Heart right ventricle (tissue), 16 donors: ENCODE data around the gene SORL1. TPM values are rescaled to one million over a fixed set of nuclear protein-coding genes. Genes with fewer than 3 reads are reported as not detected.

Experiments
- ATAC-seq, 8 donors: fragments of 200-7000 bp; cut with Tn5 transposase; one replicate each; pipeline ENCODE4 v1.9.1; 2020; ENCODE audit warnings: mild to moderate bottlenecking in 8 of 8, moderate library complexity in 8 of 8, moderate number of reproducible peaks in 1 of 8
- DNase-seq, 2 donors: peaks; one replicate each; pipeline ENCODE4 v3.0.0-alpha.2; 2020
- H3K27ac ChIP-seq, 10 donors: fragments of 200-600 bp; sonication (generic) in 2 of 10; one replicate each; pipeline versions ENCODE4 v1.5.0 to v1.8.0; 2020 to 2022; ENCODE audit warnings: mild to moderate bottlenecking in 3 of 10
- H3K27me3 ChIP-seq, 7 donors: fragments of 200-600 bp; one replicate each; pipeline ENCODE4 v1.8.0; 2021 to 2022; ENCODE audit warnings: mild to moderate bottlenecking in 2 of 7
- H3K36me3 ChIP-seq, 9 donors: fragments of 200-600 bp; sonication (generic) in 1 of 9; one replicate each; pipeline versions ENCODE4 v1.5.0 to v1.8.0; 2020 to 2022; ENCODE audit warnings: mild to moderate bottlenecking in 2 of 9
- H3K4me1 ChIP-seq, 9 donors: fragments of 200-600 bp; sonication (generic) in 1 of 9; one replicate each; pipeline versions ENCODE4 v1.5.0 to v1.8.0; 2020 to 2022; ENCODE audit warnings: mild to moderate bottlenecking in 4 of 9
- H3K4me3 ChIP-seq, 10 donors: fragments of 200-600 bp; sonication (generic) in 2 of 10; one replicate each; pipeline versions ENCODE4 v1.5.0 to v1.8.0; 2020 to 2022; ENCODE audit warnings: mild to moderate bottlenecking in 7 of 10, moderate library complexity in 2 of 10
- H3K9me3 ChIP-seq, 11 donors: fragments of 200-600 bp in 10 of 11; sonication (generic) in 2 of 11; one replicate each; pipeline versions ENCODE4 v1.5.0 to v1.8.0; 2013 to 2022; ENCODE audit warnings: mild to moderate bottlenecking in 2 of 11, control low read depth in 1 of 11, moderate library complexity in 1 of 11
- CTCF ChIP-seq, 9 donors: fragments of 200-600 bp; sonication (generic) in 2 of 9; IDR thresholded peaks; one replicate each; pipeline versions ENCODE4 v1.5.0 to v1.8.0; 2021 to 2022; ENCODE audit warnings: antibody characterized with exemption in 9 of 9, mild to moderate bottlenecking in 5 of 9, moderate library complexity in 1 of 9
- WGBS, 2 donors: extraction: QIAGEN DNeasy Blood & Tissue Kit; methylation state at CpG; one replicate each; pipeline ENCODE4 v1.1.7; 2013; ENCODE audit warnings: inconsistent platforms in 1 of 2; 5-methylcytosine and 5-hydroxymethylcytosine counted together
- intact Hi-C, 10 donors: fragments of 100-400 bp; cut with DNase I; formaldehyde crosslinking; loops; one replicate each; pipeline versions ENCODE4 v1.11.1 to v1.14.2; 2022
- long read RNA-seq, 3 donors: library from polyadenylated mRNA; unstranded; transcript quantifications; one replicate each; pipeline ENCODE4 v2.0.0, GENCODE V29; 2020 to 2021
- polyA plus RNA-seq, 2 donors: library from polyadenylated mRNA; stranded (reverse); fragments of 200-250 nt; gene quantifications; one replicate each; pipeline ENCODE4 v1.2.3, GENCODE V29; 2013
- total RNA-seq, 10 donors: library from RNA; stranded (reverse); fragmentation: NEBNext Ultra II Directional in 3 of 10; extraction: Animal tissue kit (Norgen Biotek cat#: 25700) in 3 of 10; gene quantifications; one replicate each; pipeline versions ENCODE4 v1.2.1 to v1.2.4, GENCODE V29; 2021 to 2023
- donor health status: Arrhythmogenic right ventricular cardiomyopathy.
- donor health status: ischemic (EF 13 %, LVEDD 7.1; RV severe dilation, severe dysfunction).
- donor health status: healthy with polysubstance abuse.
- donor health status: DM: no; HTN: yes; CAD: no.
- donor health status: DM: no; HTN: no; CAD: no.
- donor health status: ischemic (EF 25% LVEDD 6.9; RV normal size, moderate dysfunction).
- donor health status: ischemic (EF 25% LVEDD 5.7; RV mildly dilated, moderate dysfunction).
- donor health status: healthy.
- donor health status: DM: yes; HTN: yes; CAD: no.
- donor health status: Ischemic cardiomyopathy.
- donor health status: ischemic (EF 35%, LVEDD 5.7; RV mildly dilated, moderate dysfunction).
- donor health status: nonischemic (EF 11% LVEDD 7.7; RV severe dilation, severe dysfunction).
- donor health status: DM: yes; HTN: yes; CAD: no.
- donor health status: PGD.
- donor health status: ischemic (EF 29% LVEDD 5.4; RV normal size, mild dysfunction).
- donor health status: nonischemic (EF 23%, LVEDD 6.1; RV moderate dilation, normal function).

The SORL1 gene, protein sequence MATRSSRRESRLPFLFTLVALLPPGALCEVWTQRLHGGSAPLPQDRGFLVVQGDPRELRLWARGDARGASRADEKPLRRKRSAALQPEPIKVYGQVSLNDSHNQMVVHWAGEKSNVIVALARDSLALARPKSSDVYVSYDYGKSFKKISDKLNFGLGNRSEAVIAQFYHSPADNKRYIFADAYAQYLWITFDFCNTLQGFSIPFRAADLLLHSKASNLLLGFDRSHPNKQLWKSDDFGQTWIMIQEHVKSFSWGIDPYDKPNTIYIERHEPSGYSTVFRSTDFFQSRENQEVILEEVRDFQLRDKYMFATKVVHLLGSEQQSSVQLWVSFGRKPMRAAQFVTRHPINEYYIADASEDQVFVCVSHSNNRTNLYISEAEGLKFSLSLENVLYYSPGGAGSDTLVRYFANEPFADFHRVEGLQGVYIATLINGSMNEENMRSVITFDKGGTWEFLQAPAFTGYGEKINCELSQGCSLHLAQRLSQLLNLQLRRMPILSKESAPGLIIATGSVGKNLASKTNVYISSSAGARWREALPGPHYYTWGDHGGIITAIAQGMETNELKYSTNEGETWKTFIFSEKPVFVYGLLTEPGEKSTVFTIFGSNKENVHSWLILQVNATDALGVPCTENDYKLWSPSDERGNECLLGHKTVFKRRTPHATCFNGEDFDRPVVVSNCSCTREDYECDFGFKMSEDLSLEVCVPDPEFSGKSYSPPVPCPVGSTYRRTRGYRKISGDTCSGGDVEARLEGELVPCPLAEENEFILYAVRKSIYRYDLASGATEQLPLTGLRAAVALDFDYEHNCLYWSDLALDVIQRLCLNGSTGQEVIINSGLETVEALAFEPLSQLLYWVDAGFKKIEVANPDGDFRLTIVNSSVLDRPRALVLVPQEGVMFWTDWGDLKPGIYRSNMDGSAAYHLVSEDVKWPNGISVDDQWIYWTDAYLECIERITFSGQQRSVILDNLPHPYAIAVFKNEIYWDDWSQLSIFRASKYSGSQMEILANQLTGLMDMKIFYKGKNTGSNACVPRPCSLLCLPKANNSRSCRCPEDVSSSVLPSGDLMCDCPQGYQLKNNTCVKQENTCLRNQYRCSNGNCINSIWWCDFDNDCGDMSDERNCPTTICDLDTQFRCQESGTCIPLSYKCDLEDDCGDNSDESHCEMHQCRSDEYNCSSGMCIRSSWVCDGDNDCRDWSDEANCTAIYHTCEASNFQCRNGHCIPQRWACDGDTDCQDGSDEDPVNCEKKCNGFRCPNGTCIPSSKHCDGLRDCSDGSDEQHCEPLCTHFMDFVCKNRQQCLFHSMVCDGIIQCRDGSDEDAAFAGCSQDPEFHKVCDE (N-terminal part only)
- total RNA-seq, result 10 to 100 TPM in 3 of 10 donors, 1 to 10 TPM in 7; 4.7 to 15.1 (median 9.0) TPM
- polyA plus RNA-seq, result under 1 TPM; 0.26 to 0.51 TPM
- long read RNA-seq, donor 1, partial matches to known transcripts, result 3 of 4 reads
- long read RNA-seq, donor 1, other reads (novel, unspliced or antisense), result 1 of 4 reads
- long read RNA-seq, donor 2, partial matches to known transcripts, result 1 of 1 reads
- long read RNA-seq, donor 2, other reads (novel, unspliced or antisense), result 0 of 1 reads
- long read RNA-seq, donor 3, partial matches to known transcripts, result 3 of 8 reads
- long read RNA-seq, donor 3, other reads (novel, unspliced or antisense), result 5 of 8 reads

DNA sequence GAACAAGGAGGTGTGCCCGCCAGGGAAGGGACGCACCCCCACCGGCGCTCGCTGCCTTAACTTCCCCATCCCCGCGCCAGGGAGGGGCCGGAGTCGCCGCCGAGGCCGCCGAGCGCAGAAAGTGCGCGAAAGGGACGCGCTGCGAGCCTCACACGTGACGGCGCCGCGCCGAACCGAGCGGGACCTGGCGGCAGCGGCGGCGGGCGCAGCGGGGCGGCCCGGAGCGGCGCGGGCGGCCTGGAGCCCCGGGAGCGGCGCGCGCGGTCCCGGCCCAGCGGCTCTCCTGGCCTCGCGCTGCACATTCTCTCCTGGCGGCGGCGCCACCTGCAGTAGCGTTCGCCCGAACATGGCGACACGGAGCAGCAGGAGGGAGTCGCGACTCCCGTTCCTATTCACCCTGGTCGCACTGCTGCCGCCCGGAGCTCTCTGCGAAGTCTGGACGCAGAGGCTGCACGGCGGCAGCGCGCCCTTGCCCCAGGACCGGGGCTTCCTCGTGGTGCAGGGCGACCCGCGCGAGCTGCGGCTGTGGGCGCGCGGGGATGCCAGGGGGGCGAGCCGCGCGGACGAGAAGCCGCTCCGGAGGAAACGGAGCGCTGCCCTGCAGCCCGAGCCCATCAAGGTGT, at the start of gene SORL1:
Gene SORL1 (plus strand): TSS at position 329 of the 623 bp plus-strand sequence. CDS start 18 bp downstream, at position 347.
- Histone ChIP-seq H3K9me3 (no peaks in the 10 kb centered on the region), H3K27ac (peak within 1 kb of the TSS in 3 of 10 donors; percentile 21 to 90 (median 32)), H3K36me3 (no peaks in the 10 kb centered on the region), H3K4me3 (peak within 1 kb of the TSS; percentile 50 to 89 (median 75)), H3K27me3 (peaks cover 0 to 26% (median 14%) of the 10 kb centered on the region in 7 donors), H3K4me1 (peaks cover 0 to 80% (median 5%) of the 10 kb centered on the region in 9 donors)
- TF ChIP-seq CTCF (IDR thresholded peaks at IDR 0.05), result peak in 8 of 9 donors; percentile 38 to 66 (median 44)
- peak; percentile 87 to 94 (median 90) for ATAC-seq
- 0 to 1% methylated on average over 84 to 89 of the region's 89 CpGs for WGBS, 2 donors
- peak; percentile 66 to 76 for DNase-seq
- intact Hi-C loops, result loop anchor here in 7 of 10 donors (2.0 to 10.0 kb wide), 7 partner anchors 73 to 143 kb away; no protein-coding TSS in a partner anchor

- TF ChIP-seq CTCF (IDR thresholded peaks at IDR 0.05), result no peak
- no peaks in the 10 kb centered on the region for H3K27me3 ChIP-seq
- H3K27ac ChIP-seq, result peak overlapping the region in 1 of 10 donors; percentile 68
- WGBS, 2 donors, result 85 to 91% methylated on average over 1 of the region's 1 CpG
- peaks cover 0 to 8% (median 0%) of the 10 kb centered on the region in 9 donors for H3K4me1 ChIP-seq
- H3K9me3 ChIP-seq, result peaks cover 0 to 20% (median 0%) of the 10 kb centered on the region in 11 donors
- intact Hi-C loops, result no loop called here
- ATAC-seq (no peak), DNase-seq (no peak)
- no peaks in the 10 kb centered on the region for H3K36me3 ChIP-seq
- H3K4me3 ChIP-seq, result no peak overlapping the region
Measured at GRCh38 chr11:121405646-121406045, 46.5 kb upstream of the SORL1 start.

DNA sequence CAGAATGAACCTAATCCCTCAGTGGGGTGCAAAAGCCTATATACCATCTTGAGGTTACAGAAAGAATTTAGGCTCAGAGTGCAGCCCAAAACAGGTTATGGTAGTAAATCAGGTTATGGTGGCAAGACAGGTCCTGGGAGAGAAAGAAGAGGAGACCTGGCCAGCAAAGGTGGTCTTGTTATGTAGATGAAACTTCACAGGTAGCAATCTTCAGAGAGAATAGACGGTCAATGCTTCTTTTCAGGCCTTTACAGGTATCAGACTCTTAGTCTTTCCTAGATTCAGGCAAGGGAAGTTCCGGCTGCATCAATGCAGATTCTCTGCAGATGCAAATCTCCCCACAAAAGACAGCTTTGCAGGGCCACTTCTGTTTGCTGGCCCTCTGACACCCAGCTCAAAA, 45.8 kb upstream of the SORL1 start:
- peaks cover 0 to 15% (median 0%) of the 10 kb centered on the region in 11 donors for H3K9me3 ChIP-seq
- DNase-seq (no peak), ATAC-seq (no peak)
- no peaks in the 10 kb centered on the region for H3K36me3 ChIP-seq
- peaks cover 0 to 8% (median 0%) of the 10 kb centered on the region in 9 donors for H3K4me1 ChIP-seq
- no peak for TF ChIP-seq CTCF (IDR thresholded peaks at IDR 0.05)
- WGBS, 2 donors, result 91 to 93% methylated on average over 2 of the region's 2 CpGs
- no peak overlapping the region for H3K4me3 ChIP-seq
- peak overlapping the region in 1 of 10 donors; percentile 68 for H3K27ac ChIP-seq
- H3K27me3 ChIP-seq, result no peaks in the 10 kb centered on the region
- intact Hi-C loops, result no loop called here
